ENCODE results near the gene SANBR.
"Not testable (repeated sequence)": the region's sequence is repeated elsewhere in the genome, so short reads cannot be mapped to it uniquely, and the experiment has no call there.

Gene SANBR
- total RNA-seq, result 4.4 to 9.6 reads per million in 2 donors

DNA sequence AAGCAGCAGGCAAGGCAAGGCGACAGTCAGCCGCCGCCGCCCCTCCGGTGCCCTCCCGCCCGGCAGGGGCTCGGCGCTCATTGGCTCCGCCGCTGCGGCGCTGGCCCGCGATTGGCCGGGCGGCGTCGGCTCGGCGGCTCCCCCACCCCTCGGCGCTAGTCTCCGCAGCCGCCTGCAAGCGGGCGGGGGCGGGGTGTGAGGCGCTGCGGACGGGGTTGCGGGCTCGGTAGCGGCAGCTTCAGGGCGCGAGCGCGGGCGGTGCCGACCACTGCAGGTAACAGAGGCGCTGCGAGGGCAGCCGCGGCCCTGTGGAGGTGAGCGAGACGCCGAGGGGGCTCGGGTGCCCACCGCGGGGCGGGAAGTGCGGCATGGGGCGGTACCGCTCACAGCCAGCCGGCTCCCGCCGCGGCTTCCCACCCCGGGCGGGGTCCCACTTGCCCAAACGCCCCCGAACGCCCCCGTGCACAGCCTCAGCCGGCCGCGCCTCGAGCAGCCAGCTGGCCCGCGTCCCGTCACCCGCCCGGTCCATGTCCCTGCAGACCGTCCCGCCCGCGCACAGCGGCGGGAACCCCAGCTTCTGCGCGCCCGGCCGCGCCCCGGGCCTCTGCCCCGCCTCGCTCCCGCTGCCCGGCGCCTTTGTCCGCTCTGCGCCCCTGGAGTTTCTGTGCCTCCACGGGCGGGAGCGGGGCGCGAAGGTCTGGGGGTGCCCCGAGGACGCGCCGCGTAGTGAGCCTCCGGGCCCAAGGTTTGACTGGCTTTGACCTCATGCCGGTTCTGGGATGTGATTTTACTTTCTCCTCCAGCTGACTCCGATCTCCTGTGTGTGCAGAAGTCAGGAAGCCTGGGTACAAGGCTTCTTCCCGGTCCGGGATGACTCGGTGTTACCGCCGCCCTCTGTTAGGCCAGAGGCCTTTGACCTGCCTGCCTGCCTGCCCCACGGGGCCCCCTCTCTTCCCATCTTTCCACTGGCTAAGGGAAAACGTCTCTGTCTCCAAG is at the start of gene SANBR:
Gene SANBR (plus strand): TSS at position 158 of the 996 bp plus-strand sequence. CDS start 4,480 bp downstream, outside the sequence.
- DNase-seq, result peak; percentile 77 to 92 (median 80)

DNA sequence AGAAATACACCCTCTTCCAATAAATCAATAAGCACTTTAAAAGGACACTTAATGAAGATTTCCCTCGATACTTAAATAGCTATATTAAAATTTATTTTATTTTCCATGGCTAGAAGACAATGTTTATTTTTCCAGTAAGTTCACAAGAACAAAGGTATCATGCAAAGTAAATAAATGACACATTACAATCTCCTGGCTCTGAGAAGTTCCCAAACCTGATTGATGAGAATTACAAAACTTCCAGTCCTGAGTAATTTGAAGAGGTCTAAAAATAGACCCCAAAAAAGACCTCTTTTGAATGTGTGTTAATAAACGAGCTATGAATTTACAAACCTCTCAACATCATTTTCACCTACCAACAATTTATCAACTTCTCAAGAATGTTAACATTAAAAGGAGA is 49.7 kb upstream of the SANBR start:
- DNase-seq, result no peak

DNA sequence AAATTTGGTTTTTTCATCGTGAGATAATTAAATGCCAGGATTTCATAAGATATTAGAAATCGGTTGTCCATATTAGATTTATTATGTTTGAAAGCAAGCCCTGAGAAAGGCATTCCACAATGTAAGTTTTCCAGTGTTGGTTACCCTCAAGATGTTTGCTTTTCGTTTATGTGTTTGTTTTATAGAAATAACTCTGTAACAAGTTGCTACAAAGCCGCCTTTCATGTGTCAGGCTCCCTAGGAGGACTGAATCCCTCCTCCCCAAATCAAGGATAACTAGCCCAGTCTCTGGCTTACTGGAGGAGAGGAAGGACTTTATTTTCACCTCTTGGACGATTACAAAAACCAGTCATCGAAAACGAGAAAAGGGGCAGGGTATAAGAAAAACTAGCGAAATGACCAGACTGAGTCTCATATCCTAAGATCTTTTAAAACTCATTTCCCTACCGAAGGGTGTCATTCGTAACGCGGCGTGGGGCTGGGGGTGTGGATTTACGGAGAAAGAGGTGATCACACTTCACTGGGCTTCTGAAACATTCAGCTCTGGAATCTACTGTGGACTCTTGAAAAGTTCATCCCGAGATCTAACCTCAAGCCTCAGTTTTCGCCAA is 49.2 kb upstream of the SANBR start:
- DNase-seq, result peak in 3 of 5 experiments; percentile 2 to 43 (median 28)

DNA sequence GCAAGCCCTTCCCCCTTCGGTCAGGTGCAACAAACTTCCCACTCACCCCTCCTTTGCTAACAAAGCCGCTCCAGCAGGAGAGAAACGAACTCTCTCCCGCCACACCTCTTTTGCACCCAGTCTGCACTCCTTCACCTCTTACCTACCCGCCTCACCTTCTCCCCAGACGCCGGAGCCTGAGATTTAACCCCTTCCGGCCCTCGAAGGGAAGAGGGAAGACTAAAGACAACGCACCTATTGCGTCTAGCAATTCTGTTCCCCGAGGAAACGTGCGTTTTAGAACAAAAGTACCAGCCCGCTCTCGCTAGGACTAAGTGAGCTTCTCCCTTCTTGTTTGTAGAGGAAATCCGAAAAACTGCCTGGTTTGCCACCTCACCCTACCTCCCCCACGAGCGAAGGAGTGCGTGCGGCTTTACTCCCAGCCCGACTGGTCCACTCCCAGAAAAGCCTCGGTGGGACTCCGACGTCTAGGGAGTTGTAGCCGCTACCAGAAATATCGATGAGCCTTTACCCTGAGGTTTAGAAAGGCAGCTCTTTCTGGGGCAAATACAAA is 48.6 kb upstream of the SANBR start:
- DNase-seq, result peak; percentile 37 to 86 (median 52)

DNA sequence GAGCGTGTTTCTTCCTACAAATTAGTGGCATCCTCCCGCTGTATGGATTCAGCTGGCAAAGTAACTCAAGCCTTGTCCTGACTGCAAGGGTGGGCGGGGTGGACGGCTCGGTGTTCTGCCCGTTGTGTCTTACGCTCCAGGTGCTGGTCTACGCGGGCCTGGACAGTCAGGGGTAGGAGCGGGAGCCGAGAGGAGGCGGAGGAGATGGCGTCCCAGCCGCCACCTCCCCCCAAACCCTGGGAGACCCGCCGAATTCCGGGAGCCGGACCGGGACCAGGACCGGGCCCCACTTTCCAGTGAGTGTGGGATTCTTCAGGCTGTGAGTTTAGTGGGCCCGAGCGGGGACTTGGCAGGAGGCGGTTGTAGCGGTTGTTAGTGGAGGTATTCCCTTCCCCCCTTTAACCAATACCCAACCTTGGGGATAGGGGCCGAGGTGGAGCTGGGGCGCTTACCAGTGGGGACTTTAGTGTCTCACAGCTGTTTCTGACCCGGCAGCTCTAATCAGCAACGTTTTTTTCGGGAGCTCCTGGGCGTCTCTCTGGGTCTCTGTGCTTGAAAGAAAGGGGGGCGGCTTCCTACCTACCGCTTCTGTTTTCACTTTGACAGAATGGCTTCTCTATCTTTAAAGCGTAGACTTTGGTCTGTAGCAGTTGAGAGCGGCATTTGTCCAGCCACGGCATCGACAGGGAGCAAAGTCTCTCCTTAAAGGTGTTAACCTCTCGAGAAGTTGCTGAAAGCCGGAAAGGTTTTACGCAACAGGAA is 47.9 kb upstream of the SANBR start, which contains the start of the genes PEX13 and PUS10:
Gene PEX13 (plus strand): TSS at position 165 of the 762 bp plus-strand sequence. CDS start 40 bp downstream, at position 205.
Gene PUS10 (minus strand): TSS at position 700 of the 762 bp plus-strand sequence. CDS start 6,365 bp downstream, outside the sequence.
- peak; percentile 29 to 80 (median 59) for DNase-seq

DNA sequence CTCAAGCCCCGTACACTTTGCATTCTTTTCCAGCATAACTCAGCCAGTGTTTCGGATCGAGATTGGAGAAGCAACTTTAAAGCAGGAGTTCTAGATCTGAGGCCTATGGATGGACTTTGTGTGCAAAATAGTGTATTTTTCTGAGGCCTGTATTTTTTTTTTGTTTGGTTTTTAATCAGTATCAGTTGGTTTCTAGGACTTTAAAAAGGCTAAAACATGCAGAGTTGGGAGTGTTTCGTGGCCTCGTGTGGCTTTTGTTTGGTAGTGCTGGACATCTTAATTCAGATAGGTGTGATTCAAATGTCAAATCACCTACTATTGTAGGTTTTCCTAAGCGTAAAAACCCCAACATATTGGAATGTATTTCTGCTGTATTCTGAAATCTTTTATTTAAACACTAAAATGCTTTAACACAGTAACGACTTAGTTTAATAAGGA is 47.3 kb upstream of the SANBR start:
- peak in 1 of 5 experiments; percentile 4 for DNase-seq

DNA sequence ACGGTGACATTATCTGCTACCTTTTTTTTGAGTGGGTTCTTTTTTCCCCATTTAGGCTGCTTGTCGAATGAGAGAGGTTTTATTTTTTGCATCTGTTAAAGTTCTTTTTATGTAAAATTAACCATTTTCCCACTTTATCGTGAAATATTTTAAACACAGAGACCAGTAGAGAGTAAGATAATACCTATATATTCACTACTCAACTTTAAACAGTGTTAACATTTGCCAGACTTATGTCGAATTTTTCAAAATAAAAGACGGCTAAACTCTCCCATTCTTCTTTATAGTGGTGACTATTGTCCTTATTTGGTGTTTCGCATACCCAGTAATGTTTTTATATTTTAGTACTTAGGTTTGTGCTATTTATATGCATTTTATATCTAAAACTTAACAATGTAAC is 46.9 kb upstream of the SANBR start:
- DNase-seq, result no peak

DNA sequence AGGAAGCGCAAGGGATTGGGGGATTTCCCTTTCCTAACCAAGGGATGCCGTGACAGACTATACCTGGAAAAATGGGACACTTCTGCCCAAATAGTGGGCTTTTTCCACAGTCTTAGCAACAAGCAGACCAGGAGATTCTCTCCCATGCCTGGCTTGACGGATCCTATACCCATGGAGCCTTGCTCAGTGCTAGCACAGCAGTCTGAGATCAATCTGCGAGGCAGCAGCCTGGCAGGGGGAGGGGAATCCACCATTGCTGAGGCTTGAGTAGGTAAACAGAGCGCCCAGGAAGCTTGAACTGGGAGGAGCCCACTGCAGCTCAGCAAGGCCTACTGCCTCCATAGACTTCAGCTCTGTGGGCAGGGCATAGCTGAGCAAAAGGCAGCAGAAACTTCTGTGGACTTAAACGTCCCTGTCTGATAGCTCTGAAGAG is 44.4 kb upstream of the SANBR start:
- DNase-seq, result no peak

DNA sequence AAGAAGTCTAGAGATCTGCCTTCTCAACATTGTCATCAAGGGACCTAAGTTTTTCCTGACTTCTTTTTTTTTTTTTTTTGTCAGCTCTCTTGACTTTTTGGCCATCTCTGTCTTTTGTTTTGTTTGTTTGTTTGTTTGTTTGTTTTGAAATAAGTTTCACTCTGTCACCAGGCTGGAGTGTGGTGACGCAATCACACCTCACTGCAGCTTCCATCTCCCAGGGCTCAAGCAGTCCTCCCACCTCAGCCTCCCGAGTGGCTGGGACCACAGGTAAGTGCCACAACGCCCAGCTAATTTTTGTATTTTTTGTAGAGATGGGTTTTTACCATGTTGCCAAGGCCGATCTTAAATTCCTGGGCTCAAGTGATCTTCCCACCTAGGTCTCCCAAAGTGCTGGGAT is 42.0 kb upstream of the SANBR start:
- no peak for DNase-seq

DNA sequence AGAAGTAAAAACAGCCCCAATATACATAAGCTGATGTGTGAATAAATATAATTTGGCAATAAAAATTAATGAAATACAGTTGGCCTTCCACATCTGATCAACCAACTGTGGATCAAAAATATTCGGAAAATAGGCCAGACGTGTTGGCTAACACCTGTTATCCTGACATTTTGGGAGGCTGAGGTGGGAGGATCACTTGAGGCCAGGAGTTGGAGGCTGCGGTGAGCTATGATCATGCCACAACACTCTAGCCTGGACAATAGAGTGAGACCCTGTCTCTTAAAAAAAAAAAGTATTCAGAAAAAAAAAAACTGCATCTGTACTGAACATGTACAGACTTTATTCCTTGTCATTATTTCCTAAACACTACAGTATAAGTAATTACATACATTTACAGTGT is 36.1 kb upstream of the SANBR start:
- DNase-seq, result no peak

DNA sequence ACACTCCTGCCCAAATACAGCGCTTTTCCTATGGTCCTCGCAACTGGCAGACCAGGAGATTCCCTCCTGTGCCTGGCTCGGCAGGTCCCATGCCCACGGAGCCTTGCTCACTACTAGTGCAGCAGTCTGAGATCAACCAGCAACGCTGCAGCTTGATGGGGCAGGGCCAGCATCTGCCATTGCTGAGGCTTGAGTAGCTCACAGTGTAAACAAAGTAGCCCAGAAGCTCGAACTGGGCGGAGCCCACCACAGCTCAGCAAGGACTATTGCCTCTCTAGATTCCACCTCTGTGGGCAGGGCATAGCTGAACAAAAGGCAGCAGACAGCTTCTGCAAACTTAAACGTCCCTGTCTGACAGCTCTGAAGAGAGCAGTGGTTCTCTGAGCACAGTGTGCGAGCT is 31.1 kb upstream of the SANBR start:
- not testable (repeated sequence) for DNase-seq

DNA sequence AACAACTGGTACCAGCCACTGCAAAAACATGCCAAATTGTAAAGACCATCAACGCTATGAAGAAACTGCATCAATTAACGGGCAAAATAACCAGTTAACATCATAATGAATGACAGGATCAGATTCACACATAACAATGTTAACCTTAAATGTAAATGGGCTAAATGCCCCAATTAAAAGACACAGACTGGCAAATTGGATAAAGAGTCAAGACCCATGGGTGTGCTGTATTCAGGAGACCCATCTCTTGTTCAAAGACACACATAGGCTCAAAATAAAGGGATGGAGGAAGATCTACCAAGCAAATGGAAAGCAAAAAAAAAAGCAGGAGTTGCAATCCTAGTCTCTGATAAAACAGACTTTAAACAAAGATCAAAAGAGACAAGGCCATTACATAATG is 29.0 kb upstream of the SANBR start:
- not testable (repeated sequence) for DNase-seq

DNA sequence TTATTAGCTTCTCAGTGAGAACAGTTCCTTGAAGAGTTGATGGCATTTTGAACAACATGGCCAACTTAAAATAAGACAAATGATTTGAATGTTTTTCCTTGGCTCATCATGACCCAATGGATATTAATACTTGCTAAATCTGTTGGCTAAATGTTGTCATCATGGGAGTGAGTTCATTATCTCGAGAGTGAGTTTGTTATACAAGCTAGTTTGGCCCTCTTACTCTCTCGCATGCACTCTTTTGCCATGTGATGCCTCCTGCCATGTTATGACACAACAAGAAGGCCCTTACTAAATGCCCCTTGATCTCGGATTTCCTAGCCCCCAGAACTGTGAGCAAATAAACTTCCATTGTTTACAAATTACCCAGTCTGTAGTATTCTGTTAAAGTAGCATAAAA is 22.9 kb upstream of the SANBR start:
- DNase-seq, result no peak

DNA sequence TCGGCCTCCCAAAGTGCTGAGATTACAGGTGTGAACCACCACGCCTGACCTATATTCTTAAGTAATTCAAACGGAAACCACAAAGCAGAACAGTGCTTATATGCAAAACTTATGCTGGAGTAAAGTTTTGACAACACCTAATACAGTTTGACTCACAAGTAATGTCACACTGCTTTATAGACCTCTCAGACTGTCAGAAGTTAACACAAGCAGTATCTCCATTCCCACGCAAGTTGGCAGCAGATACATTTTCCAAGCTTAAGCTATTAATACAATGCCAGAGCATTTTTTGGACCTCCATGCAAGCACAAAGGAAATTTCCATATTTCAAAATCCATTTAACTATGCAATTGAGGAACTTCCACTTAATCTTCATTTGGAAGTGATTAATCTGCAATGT is 21.0 kb upstream of the SANBR start:
- peak in 1 of 5 experiments; percentile 46 for DNase-seq

DNA sequence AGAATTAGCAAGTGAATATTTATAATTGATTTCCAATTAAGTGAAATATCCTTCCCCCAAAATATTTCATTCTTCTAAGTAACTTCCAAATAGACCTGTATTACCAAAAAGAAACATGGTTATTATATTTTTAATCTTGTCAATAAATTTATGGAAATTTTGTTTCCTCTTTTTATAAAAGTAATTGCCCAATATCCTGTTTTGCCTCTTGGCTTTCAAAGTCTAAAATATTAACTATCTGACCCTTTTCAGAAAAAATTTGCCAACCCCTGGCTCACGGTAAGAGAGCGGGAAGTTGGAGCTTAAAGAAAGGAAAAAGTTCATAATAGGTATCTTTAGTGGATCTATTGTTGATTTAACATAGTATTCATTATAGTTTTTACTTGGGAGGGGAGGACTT is 20.4 kb upstream of the SANBR start:
- no peak for DNase-seq

DNA sequence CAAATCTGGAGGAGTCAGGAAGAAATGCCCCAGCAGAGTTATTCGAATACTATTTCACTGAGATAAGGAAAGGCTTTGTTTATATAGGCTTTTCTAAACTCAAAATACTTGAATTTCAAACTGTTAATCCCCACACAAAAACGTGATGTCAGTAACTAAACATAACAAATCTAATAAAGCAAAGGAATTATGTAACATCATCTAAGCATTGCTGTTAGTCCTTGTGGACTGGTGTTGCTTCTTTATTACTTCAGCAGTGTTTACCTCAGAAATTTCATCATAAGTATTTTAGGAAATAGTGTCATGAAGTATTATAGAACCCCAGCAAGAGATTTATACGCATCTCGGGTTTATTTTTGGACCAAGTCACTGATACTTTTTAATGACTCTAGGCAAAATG is 19.7 kb upstream of the SANBR start:
- DNase-seq, result no peak

DNA sequence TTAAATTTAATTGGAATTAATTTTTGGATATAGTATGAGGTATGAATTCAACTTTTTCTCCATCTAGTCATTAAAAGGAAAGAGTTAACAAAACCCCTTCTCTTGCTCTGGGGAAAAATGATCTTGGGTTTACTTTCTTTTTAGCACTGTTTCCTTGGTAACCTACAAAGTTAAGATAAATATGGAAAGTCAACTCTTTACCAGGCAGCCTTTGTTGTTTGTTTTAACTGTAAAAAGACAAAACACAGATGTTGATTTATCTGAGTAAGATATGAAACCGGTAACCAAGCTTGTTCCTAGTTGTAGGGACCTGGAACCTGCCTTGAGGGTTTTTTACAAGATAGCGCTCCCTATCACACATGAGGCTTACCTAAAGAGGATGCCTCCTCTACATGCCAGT is 10.1 kb upstream of the SANBR start:
- DNase-seq, result peak in 1 of 5 experiments; percentile 38

DNA sequence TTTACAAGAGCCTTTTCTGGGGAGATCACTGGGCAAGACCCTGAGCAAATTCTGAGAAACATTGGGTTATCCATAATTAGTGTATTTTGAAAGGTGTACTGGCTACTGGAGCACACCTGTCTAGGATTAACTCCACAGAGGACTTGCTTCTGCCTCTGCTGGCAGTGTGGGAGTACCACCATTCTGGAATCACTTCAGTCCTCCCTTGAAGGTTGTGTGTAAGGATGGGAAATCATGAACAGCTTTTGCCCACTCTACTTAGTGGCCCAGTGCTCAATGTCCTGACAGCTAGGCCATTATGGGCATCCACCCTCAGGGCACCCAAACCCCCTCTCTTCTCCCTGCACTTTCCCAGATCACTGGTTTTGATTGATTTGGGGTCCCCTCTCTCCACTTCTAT is 8.1 kb upstream of the SANBR start:
- no peak for DNase-seq

DNA sequence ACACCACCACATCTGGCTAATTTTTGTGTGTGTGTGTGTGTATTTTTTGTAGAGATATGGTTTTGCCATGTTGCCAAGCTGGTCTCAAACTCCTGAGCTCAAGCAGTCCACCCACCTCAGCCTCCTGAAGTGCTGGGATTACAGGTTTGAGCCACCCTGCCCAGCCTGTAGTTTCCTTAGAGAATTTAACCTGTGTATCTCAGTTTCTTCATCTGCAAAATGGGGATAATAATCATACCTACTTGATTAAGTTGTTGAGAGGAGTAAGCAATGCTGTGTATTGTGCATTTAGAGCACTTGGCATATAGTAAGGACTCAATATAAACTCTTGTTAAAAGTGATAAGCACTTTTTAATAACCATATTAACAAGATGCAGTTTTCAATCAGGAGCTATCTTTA is 6.3 kb upstream of the SANBR start:
- no peak for DNase-seq

DNA sequence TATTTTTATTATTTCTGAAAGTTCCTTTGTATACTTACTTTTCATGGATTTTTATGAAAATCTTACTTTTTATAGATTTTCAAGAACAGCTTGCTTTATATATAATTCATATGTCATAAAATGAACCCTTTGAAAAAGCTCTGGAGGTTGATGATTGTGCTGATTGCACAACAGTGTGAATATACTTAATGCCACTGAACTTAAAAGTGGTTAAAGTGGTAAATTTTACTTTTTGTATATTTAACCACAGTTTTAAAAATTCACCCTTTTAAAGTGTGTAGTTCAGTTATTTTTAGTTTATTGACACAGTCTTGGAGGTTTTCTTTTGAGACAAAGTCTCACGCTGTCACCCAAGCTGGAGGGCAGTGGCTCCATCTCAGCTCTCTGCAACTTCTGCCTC is 8.4 kb downstream of the SANBR start:
- no peak for DNase-seq

DNA sequence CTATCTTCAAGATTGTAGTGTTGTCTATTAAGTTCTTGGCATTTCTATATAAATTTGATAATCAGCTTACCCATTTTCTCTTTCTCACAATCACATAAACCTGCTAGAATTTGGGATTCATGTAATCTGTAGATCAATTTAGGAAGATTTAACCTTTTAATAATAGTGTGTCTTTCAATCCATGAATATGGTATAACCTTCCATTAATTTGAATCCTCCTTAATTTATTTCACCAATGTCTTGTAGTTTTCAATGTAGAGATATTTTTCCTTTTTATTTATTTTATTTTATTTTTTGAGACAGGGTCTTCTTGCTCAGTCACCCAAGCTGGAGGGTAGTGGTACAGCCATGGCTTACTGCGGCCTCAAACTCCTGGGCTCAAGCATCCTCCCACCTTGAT is 20.2 kb downstream of the SANBR start:
- DNase-seq, result no peak

DNA sequence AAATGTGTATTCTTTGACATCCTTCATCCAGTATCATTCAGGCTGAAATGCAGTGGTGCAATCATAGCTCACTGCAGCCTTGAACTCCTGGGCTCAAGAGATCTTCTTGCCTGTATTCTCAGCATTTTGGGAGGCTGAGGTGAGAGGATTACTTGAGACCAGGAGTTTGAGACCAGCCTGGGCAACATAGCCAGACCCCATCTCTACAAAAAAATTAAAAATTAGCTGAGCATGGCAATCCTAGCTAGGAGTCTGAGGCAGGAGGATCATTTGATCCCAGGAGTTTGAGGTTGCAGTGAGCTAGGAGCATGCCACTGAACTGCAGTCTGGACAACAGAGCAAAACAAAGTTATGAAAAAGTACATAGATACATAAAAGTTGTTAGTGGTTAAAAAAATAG is 24.1 kb downstream of the SANBR start:
- no peak for DNase-seq

Measured in T-helper 2 cell (primary cell).